ENCODE measurements around the gene ZBTB47. TPM values are rescaled to one million over a fixed set of nuclear protein-coding genes. Genes with fewer than 3 reads are reported as not detected.

Gene ZBTB47
- total RNA-seq, 1 donor from 2014 or later, result 38.8 TPM

DNA sequence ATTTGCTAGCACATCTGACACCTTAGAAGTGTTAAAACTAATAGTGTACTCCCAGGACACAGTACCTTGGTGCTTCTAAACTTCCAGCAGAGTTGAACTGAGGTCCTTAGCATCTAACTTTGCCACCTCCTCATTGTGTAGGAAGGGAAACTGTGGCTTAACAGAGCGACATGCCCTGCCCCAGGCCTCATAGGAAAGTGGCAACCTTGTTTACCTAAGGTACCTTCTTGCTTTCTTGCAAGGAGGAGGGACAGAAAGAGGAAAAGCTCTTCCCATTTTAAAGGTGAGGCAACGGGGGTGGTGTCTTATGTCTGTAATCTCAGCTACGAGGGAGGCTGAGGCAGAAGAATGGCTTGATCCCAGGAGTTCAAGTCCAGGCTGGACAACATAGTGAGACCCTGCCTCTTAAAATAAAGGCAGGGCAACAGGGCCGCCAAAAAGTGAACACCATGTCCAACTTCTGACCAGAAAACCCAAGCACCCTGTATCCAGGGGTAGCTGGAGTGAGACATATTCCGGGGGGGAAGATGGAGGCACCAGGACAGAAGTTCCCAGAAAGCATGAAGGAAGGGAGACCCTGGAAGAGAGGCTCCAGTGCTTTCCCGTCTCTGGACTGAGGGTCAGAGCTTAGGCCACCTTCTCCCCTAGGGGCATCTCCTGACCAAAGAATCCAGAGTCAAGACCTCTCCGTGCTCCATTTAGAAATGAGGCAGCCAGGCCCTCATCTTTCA is 31.3 kb downstream of the ZBTB47 start:
- Mint-ChIP-seq H3K27ac (ENCODE audit: unreplicated experiment) (no peak overlapping the region), H3K4me1 (ENCODE audit: low read depth) (peaks cover 18% of the 10 kb centered on the region), H3K27me3 (ENCODE audit: low read depth) (peaks cover 12% of the 10 kb centered on the region), H3K9me3 (ENCODE audit: low read depth) (no peaks in the 10 kb centered on the region), H3K4me3 (ENCODE audit: unreplicated experiment) (no peak overlapping the region), H3K36me3 (ENCODE audit: low read depth) (no peaks in the 10 kb centered on the region)
- TF ChIP-seq, protein P1, sequence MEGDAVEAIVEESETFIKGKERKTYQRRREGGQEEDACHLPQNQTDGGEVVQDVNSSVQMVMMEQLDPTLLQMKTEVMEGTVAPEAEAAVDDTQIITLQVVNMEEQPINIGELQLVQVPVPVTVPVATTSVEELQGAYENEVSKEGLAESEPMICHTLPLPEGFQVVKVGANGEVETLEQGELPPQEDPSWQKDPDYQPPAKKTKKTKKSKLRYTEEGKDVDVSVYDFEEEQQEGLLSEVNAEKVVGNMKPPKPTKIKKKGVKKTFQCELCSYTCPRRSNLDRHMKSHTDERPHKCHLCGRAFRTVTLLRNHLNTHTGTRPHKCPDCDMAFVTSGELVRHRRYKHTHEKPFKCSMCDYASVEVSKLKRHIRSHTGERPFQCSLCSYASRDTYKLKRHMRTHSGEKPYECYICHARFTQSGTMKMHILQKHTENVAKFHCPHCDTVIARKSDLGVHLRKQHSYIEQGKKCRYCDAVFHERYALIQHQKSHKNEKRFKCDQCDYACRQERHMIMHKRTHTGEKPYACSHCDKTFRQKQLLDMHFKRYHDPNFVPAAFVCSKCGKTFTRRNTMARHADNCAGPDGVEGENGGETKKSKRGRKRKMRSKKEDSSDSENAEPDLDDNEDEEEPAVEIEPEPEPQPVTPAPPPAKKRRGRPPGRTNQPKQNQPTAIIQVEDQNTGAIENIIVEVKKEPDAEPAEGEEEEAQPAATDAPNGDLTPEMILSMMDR (IDR thresholded peaks at IDR 0.05), result no peak
- peak; percentile 46 for DNase-seq (ENCODE audit: low spot score)

DNA sequence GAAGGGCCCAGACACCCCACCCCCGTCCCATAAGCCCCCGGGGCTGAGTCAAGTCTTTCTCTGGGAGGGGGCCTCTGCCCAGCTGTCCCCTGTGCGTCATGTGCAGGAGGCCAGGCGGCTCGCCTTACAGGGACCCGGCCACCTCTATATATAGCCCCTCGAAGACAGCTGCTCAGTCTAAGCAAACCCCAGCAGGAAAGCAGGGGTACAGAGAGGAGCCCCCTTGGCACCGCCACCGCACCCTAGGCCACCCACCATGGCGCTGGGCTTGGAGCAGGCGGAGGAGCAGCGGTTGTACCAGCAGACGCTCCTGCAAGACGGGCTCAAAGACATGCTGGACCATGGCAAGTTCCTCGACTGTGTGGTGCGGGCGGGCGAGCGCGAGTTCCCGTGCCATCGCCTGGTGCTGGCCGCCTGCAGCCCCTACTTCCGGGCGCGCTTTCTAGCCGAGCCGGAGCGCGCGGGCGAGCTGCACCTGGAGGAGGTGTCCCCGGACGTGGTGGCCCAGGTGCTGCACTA is 31.9 kb downstream of the ZBTB47 start, which contains the start of gene KLHL40:
TSS of gene KLHL40 (plus strand) at position 175 of the 519 bp plus-strand sequence. CDS start at position 257, 82 bp downstream.
- peak within 1 kb of the TSS; percentile 41 for H3K27ac Mint-ChIP-seq (ENCODE audit: unreplicated experiment)
- DNase-seq (ENCODE audit: low spot score), result peak; percentile 95
- H3K27me3 Mint-ChIP-seq (ENCODE audit: low read depth), result peaks cover 18% of the 10 kb centered on the region
- no peak within 1 kb of the TSS for H3K4me3 Mint-ChIP-seq (ENCODE audit: unreplicated experiment)
- H3K9me3 Mint-ChIP-seq (ENCODE audit: low read depth), result no peaks in the 10 kb centered on the region
- H3K4me1 Mint-ChIP-seq (ENCODE audit: low read depth), result peaks cover 18% of the 10 kb centered on the region
- TF ChIP-seq, protein P1 (IDR thresholded peaks at IDR 0.05), result no peak
- no peaks in the 10 kb centered on the region for H3K36me3 Mint-ChIP-seq (ENCODE audit: low read depth)

DNA sequence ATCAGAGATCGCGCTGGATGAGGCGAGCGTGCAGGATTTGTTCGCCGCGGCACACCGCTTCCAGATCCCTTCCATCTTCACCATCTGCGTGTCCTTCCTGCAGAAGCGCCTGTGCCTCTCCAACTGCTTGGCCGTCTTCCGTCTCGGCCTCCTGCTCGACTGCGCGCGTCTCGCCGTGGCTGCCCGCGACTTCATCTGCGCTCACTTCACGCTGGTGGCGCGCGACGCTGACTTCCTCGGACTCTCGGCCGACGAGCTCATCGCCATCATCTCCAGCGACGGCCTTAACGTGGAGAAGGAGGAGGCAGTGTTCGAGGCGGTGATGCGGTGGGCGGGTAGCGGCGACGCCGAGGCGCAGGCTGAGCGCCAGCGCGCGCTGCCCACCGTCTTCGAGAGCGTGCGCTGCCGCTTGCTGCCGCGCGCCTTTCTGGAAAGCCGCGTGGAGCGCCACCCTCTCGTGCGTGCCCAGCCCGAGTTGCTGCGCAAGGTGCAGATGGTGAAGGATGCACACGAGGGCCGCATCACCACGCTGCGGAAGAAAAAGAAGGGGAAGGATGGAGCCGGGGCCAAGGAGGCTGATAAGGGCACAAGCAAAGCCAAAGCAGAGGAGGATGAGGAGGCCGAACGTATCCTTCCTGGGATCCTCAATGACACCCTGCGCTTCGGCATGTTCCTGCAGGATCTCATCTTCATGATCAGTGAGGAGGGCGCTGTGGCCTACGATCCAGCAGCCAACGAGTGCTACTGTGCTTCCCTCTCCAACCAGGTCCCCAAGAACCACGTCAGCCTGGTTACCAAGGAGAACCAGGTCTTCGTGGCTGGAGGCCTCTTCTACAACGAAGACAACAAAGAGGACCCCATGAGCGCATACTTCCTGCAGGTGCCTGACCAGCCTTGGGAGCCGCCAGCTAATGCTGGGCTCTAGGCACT is 32.7 kb downstream of the ZBTB47 start:
- no peaks in the 10 kb centered on the region for H3K36me3 Mint-ChIP-seq (ENCODE audit: low read depth)
- H3K27ac Mint-ChIP-seq (ENCODE audit: unreplicated experiment), result no peak overlapping the region
- H3K9me3 Mint-ChIP-seq (ENCODE audit: low read depth), result no peaks in the 10 kb centered on the region
- no peak overlapping the region for H3K4me3 Mint-ChIP-seq (ENCODE audit: unreplicated experiment)
- H3K27me3 Mint-ChIP-seq (ENCODE audit: low read depth), result peaks cover 24% of the 10 kb centered on the region
- TF ChIP-seq, protein P1 (IDR thresholded peaks at IDR 0.05), result no peak
- H3K4me1 Mint-ChIP-seq (ENCODE audit: low read depth), result peaks cover 18% of the 10 kb centered on the region
- peak; percentile 66 for DNase-seq (ENCODE audit: low spot score)

DNA sequence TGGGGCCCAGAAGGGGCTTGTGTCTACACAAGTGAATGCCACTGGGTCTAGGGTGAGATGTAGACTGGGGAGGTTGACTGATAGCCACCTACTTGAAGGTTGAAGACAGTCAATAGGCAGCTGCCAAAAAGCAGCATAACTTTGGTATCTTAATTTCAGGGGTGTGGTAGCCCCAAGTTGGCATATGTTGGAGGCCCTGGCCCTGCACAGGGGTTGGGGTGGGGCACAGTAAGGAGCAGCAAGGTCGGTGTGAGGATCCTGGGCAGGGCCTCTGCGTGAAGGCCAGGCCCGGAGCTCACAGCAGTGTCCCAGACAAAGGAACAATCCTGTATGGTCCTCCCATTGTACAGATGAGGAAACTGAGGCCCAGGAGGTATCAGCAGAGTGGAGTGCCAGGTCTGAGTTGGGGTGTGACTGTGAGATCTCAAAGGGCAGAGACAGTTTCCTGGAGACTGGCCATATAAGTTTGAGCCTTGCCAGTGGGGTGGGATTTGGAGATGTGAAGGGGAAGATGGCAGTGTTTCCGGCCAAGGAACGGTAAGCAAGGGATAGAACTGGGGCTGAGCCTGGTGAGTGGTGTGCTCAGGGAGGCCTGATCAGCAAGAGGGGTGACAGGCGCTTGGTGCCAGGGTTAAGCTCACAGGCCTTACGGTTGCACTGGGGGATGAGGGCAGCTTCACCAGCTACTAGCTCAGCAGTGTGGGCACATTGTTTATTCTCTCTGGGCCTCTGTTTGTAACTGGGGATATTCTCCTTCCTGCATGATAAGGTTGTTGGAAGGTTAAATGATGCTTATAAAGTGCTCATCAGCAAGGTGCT is 33.5 kb downstream of the ZBTB47 start:
- Mint-ChIP-seq H3K36me3 (ENCODE audit: low read depth) (no peaks in the 10 kb centered on the region), H3K9me3 (ENCODE audit: low read depth) (no peaks in the 10 kb centered on the region), H3K27me3 (ENCODE audit: low read depth) (peaks cover 23% of the 10 kb centered on the region), H3K4me1 (ENCODE audit: low read depth) (peaks cover 18% of the 10 kb centered on the region), H3K27ac (ENCODE audit: unreplicated experiment) (no peak overlapping the region), H3K4me3 (ENCODE audit: unreplicated experiment) (no peak overlapping the region)
- TF ChIP-seq, protein P1 (IDR thresholded peaks at IDR 0.05), result no peak
- DNase-seq (ENCODE audit: low spot score), result peak; percentile 47

Data from chondrocyte (in vitro differentiated cells).